Activated CD4-positive, alpha-beta T cell treated with anti-CD3 and anti-CD28 coated beads, Interleukin-2, Interleukin-4, amounts not matched to agents 100 ng/mL and 50 ng/mL, durations not matched to agents 16 hours and 8 hours (primary cell): Measurements from ENCODE around the gene MAP3K6.
"Not testable (repeated sequence)": the region's sequence is repeated elsewhere in the genome, so short reads cannot be mapped to it uniquely, and the experiment has no call there.

ENCODE experiments used
- DNase-seq: peaks from one replicate; pipeline ENCODE4 v3.0.0-alpha.2; 2020; ENCODE audit warnings: low spot score

The MAP3K6 gene

GRCh38 chr1:27395441-27396195 is 28.9 kb upstream of the MAP3K6 start:
- peak; percentile 81 for DNase-seq

GRCh38 chr1:27394925-27395324 is 28.2 kb upstream of the MAP3K6 start:
- no peak for DNase-seq

- no peak for DNase-seq
Observed at GRCh38 chr1:27394282-27394658, 27.5 kb upstream of the MAP3K6 start.

GRCh38 chr1:27393641-27394281 is 27.0 kb upstream of the MAP3K6 start:
- DNase-seq, result no peak

- peak; percentile 12 for DNase-seq
Observed at GRCh38 chr1:27392778-27393635, 26.2 kb upstream of the MAP3K6 start.

GRCh38 chr1:27392096-27392777 is 25.5 kb upstream of the MAP3K6 start, which contains the start of gene GPR3:
Gene GPR3, plus strand, starts transcription at chr1:27392622. Its CDS starts 1,177 bp downstream, at chr1:27393799.
- DNase-seq, result peak; percentile 94

GRCh38 chr1:27391511-27392095 is 24.8 kb upstream of the MAP3K6 start:
- DNase-seq, result no peak

GRCh38 chr1:27388337-27389005 is 21.7 kb upstream of the MAP3K6 start:
- DNase-seq, result peak; percentile 73

- DNase-seq, result not testable (repeated sequence)
Observed at GRCh38 chr1:27384797-27385196, 18.0 kb upstream of the MAP3K6 start.

- DNase-seq, result no peak
Observed at GRCh38 chr1:27383661-27384060, 16.9 kb upstream of the MAP3K6 start.

- DNase-seq, result peak; percentile 33
Observed at GRCh38 chr1:27383039-27383605, 16.4 kb upstream of the MAP3K6 start, which contains the start of gene CD164L2. Gene CD164L2, minus strand, starts transcription at chr1:27383333. Its CDS starts 94 bp downstream, at chr1:27383239.

GRCh38 chr1:27381969-27382762 is 15.4 kb upstream of the MAP3K6 start:
- no peak for DNase-seq

GRCh38 chr1:27380766-27381733 is 14.3 kb upstream of the MAP3K6 start:
- DNase-seq, result no peak

- no peak for DNase-seq
Observed at GRCh38 chr1:27380224-27380623, 13.5 kb upstream of the MAP3K6 start.

- DNase-seq, result no peak
Observed at GRCh38 chr1:27379564-27380122, 12.9 kb upstream of the MAP3K6 start.

GRCh38 chr1:27377760-27378495 is 11.2 kb upstream of the MAP3K6 start:
- no peak for DNase-seq

- DNase-seq, result no peak
Observed at GRCh38 chr1:27374362-27375086, 7.8 kb upstream of the MAP3K6 start, which contains the start of gene FCN3. Gene FCN3, minus strand, starts transcription at chr1:27374824. Its CDS starts 6 bp downstream, at chr1:27374818.
